SH-SY5Y (cell line): ENCODE measurements around the gene AP3S1.

ENCODE experiments used
- GATA2 ChIP-seq: IDR thresholded peaks from 2 replicates; pipeline ENCODE4 v1.6.1; 2011; ENCODE audit warnings: mild to moderate bottlenecking, low read depth, low read length
- GATA3 ChIP-seq: IDR thresholded peaks from 2 replicates; pipeline ENCODE4 v1.6.1; 2011; ENCODE audit warnings: low read depth, mild to moderate bottlenecking, low read length, moderate library complexity

DNA sequence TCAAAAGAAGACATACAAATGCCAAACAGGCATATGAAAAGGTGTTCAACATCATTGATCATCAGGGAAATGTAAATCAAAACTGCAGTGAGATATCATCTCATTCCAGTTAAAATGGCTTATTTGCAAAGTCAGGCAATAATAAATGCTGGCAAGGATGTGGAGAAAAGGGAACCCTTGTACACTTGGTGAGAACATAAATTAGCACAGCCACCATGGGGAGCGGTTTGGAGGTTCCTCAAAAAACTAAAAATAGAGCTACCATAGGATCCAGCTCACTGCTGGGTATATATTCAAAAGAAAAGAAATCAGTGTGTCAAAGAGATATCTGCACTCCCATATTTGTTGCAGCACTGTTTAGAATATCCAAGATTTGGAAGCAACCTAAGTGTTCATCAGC lies 50.3 kb downstream of the AP3S1 start:
- TF ChIP-seq GATA2 = no peak
- no peak for TF ChIP-seq GATA3
